ENCODE results near the gene STX11. TPM values are rescaled to one million over a fixed set of nuclear protein-coding genes. Genes with fewer than 3 reads are reported as not detected.

Gene STX11
- total and polyA plus RNA-seq, 2 of the 13 experiments (the other 11 are each of a cell fraction or from before 2014, with no cell fraction given) = 0.03 TPM; not detected in 1

GRCh38 chr6:144215932-144216667 lies 65.8 kb downstream of the STX11 start (continued):
- TF ChIP-seq ZNF629 (CRISPR knock-in tag; conservative IDR thresholded peaks at IDR 0.05) (peak; percentile 34), ZHX2 (IDR thresholded peaks at IDR 0.05; ENCODE audit: low read depth) (peak; percentile 51), ZHX2 (CRISPR knock-in tag; IDR thresholded peaks at IDR 0.05; ENCODE audit: borderline replicate concordance) (no peak), JUN (CRISPR knock-in tag; IDR thresholded peaks at IDR 0.05) (peak; percentile 58; the same call in 1 of the 2 replicates), ZNF224 (CRISPR knock-in tag; IDR thresholded peaks at IDR 0.05) (peak; percentile 90), ZNF839 (CRISPR knock-in tag; IDR thresholded peaks at IDR 0.05; ENCODE audit: borderline replicate concordance) (no peak), HNRNPK (IDR thresholded peaks at IDR 0.05; ENCODE audit: low read depth, low read length, poor library complexity, severe bottlenecking) (no peak), ZNF879 (CRISPR knock-in tag; IDR thresholded peaks at IDR 0.05) (peak; percentile 59), ZSCAN25 (CRISPR knock-in tag; IDR thresholded peaks at IDR 0.05) (peak; percentile 80), ARID2 (CRISPR knock-in tag; IDR thresholded peaks at IDR 0.05; ENCODE audit: borderline replicate concordance) (peak; percentile 98), MBNL3 (CRISPR knock-in tag; conservative IDR thresholded peaks at IDR 0.05) (no peak), TGIF2 (CRISPR knock-in tag; IDR thresholded peaks at IDR 0.05) (peak; percentile 76), CBX2 (IDR thresholded peaks at IDR 0.05; ENCODE audit: low read depth, low read length) (no peak), CBX2 (CRISPR knock-in tag; IDR thresholded peaks at IDR 0.05; ENCODE audit: low read depth) (no peak), DNMT3B (CRISPR knock-in tag; conservative IDR thresholded peaks at IDR 0.05) (peak; percentile 39; the same call in 1 of the 2 replicates), HNF4G (IDR thresholded peaks at IDR 0.05; ENCODE audit: borderline replicate concordance, low read depth, low read length) (no peak), HNF4G (CRISPR knock-in tag; IDR thresholded peaks at IDR 0.05; ENCODE audit: borderline replicate concordance, low read depth) (peak; percentile 77), HNF1A (IDR thresholded peaks at IDR 0.05; ENCODE audit: low read depth) (no peak), HNF1A (CRISPR knock-in tag; IDR thresholded peaks at IDR 0.05; ENCODE audit: borderline replicate concordance) (no peak)

Measured in HepG2 (cell line).